B cell (primary cell): ENCODE data around the gene ZFP3. TPM values are rescaled to one million over a fixed set of nuclear protein-coding genes. Genes with fewer than 3 reads are reported as not detected.

ENCODE experiments used
- ATAC-seq: fragments of 200-7000 bp; cut with Tn5 transposase; one replicate; pipeline ENCODE4 v1.10.0; 2021; ENCODE audit warnings: low read depth, mild to moderate bottlenecking, moderate number of reproducible peaks, moderate library complexity
- CTCF ChIA-PET: fragments of 350-600 bp; sonication (Branson Sonifier 250); formaldehyde crosslinking; loops from one replicate; lab custom pipeline; 2021; ENCODE audit warnings: antibody characterized with exemption, inconsistent platforms; lab: Charles Lee
- POLR2A ChIA-PET: fragments of 350-600 bp; sonication (Branson Sonifier 250); formaldehyde crosslinking; loops from one replicate; lab custom pipeline; 2021; ENCODE audit warnings: antibody characterized with exemption; lab: Charles Lee
- DNase-seq: peaks from one replicate; pipeline ENCODE4 v3.0.0; 2013
- H2AFZ ChIP-seq: 2 replicates; pipeline ENCODE4 v1.6.1; 2012; ENCODE audit warnings: mild to moderate bottlenecking, low read depth, low read length; ENCODE audit not compliant: insufficient read depth, poor library complexity, severe bottlenecking
- H3K27ac ChIP-seq, 2 donors: 1 replicate in 1 of 2; 2 replicates in 1 of 2; pipeline ENCODE4 v1.5.1; 2012 to 2013; ENCODE audit warnings: low read length in 2 of 2, mild to moderate bottlenecking in 2 of 2, moderate library complexity in 1 of 2
- H3K27me3 ChIP-seq, 4 experiments: fragments of 200-600 bp in 1 of 4; sonication (generic) in 1 of 4; replicated peaks in 1 of 4; 1 replicate in 2 of 4; 2 replicates in 2 of 4; pipeline versions ENCODE4 v1.6.1 to v1.7.0; 2013 to 2016; ENCODE audit warnings: low read length in 3 of 4, mild to moderate bottlenecking in 2 of 4, mixed read lengths in 1 of 4, moderate library complexity in 1 of 4; ENCODE audit not compliant: insufficient read depth in 4 of 4, control insufficient read depth in 3 of 4; ENCODE audit errors: control extremely low read depth in 1 of 4
- H3K36me3 ChIP-seq, 2 experiments: replicated peaks in 1 of 2; 1 replicate in 1 of 2; 2 replicates in 1 of 2; pipeline versions ENCODE4 v1.6.1 to v1.7.1; 2013; ENCODE audit warnings: low read length in 1 of 2; ENCODE audit not compliant: insufficient read depth in 2 of 2, control insufficient read depth in 1 of 2; ENCODE audit errors: control extremely low read depth in 1 of 2, extremely low read depth in 1 of 2
- H3K4me1 ChIP-seq, 2 donors: fragments of 200-600 bp in 1 of 2; sonication (generic) in 1 of 2; 1 replicate in 1 of 2; 2 replicates in 1 of 2; pipeline versions ENCODE4 v1.5.1 to v1.6.1; 2013 to 2017; ENCODE audit warnings: low read length in 2 of 2; ENCODE audit not compliant: control insufficient read depth in 2 of 2, insufficient read depth in 2 of 2
- H3K4me2 ChIP-seq: replicated peaks from 2 replicates; pipeline ENCODE3; 2012; ENCODE audit warnings: mild to moderate bottlenecking, low read depth, low read length; ENCODE audit not compliant: poor library complexity, severe bottlenecking
- H3K4me3 ChIP-seq, 5 experiments: fragments of 200-600 bp in 1 of 5; sonication (generic) in 1 of 5; 1 replicate in 3 of 5; 2 replicates in 2 of 5; pipeline versions ENCODE4 v1.5.1 to v1.7.0; 2011 to 2016; ENCODE audit warnings: low read length in 4 of 5, mild to moderate bottlenecking in 4 of 5, low read depth in 2 of 5, control low read depth in 1 of 5, moderate library complexity in 1 of 5; ENCODE audit not compliant: insufficient read depth in 1 of 5; ENCODE audit errors: control extremely low read depth in 1 of 5, extremely low read depth in 1 of 5
- H3K79me2 ChIP-seq: fragments of 200-600 bp; sonication (generic); one replicate; pipeline ENCODE4 v1.6.0; 2016; ENCODE audit warnings: low read length; ENCODE audit not compliant: control insufficient read depth, insufficient read depth
- H3K9ac ChIP-seq: fragments of 200-600 bp; sonication (generic); 2 replicates; pipeline ENCODE4 v1.6.1; 2017; ENCODE audit warnings: mild to moderate bottlenecking, low read length, moderate library complexity
- H3K9me3 ChIP-seq, 3 donors: one replicate each; pipeline versions ENCODE4 v1.6.1 to v1.7.1; 2013; ENCODE audit warnings: low read length in 2 of 3; ENCODE audit not compliant: control insufficient read depth in 2 of 3, insufficient read depth in 1 of 3; ENCODE audit errors: control extremely low read depth in 1 of 3
- H4K20me1 ChIP-seq: 2 replicates; pipeline ENCODE4 v1.6.0; 2012; ENCODE audit warnings: mild to moderate bottlenecking, low read length; ENCODE audit not compliant: insufficient read depth, control insufficient read depth, poor library complexity, severe bottlenecking
- H3K27ac Mint-ChIP-seq: one replicate; pipeline ENCODE4 v1.8.0; 2021; ENCODE audit warnings: mixed read lengths
- H3K27me3 Mint-ChIP-seq: one replicate; pipeline ENCODE4 v1.8.0; 2021; ENCODE audit warnings: mixed read lengths
- H3K4me1 Mint-ChIP-seq: one replicate; pipeline ENCODE4 v1.8.0; 2021; ENCODE audit warnings: mixed read lengths
- H3K4me3 Mint-ChIP-seq: one replicate; pipeline ENCODE4 v1.8.0; 2021; ENCODE audit warnings: mixed read lengths
- H3K9me3 Mint-ChIP-seq: one replicate; pipeline ENCODE4 v1.8.0; 2022; ENCODE audit warnings: mixed read lengths; ENCODE audit not compliant: insufficient read depth
- EZH2 ChIP-seq: IDR thresholded peaks from 2 replicates; pipeline ENCODE4 v1.6.1; 2012; ENCODE audit warnings: borderline replicate concordance, low read depth, mild to moderate bottlenecking, moderate library complexity, low read length; ENCODE audit not compliant: insufficient read depth, poor library complexity, severe bottlenecking
- WGBS: methylation state at CpG from one replicate; pipeline ENCODE4 v1.1.5; 2013; ENCODE audit warnings: missing lambda C conversion rate; ENCODE audit not compliant: insufficient coverage; 5-methylcytosine and 5-hydroxymethylcytosine counted together
- intact Hi-C: fragments of 100-400 bp; cut with micrococcal nuclease; formaldehyde crosslinking; loops from one replicate; pipeline ENCODE4 v1.10.0; 2022
- polyA plus RNA-seq: library from polyadenylated mRNA; depleted of rRNA; stranded (reverse); fragments of >200 nt; gene quantifications from 2 replicates; pipeline ENCODE4 v1.2.3, GENCODE V29; 2012
- total RNA-seq, 2 donors: library from RNA; stranded (reverse); fragments of 120-200 nt in 1 of 2; gene quantifications; 1 replicate in 1 of 2; 2 replicates in 1 of 2; pipeline versions ENCODE4 v1.2.3 to v1.2.4, GENCODE V29; 2013 to 2022
- TF ChIP-seq, protein P1 (sequence below): fragments of 200-600 bp; IDR thresholded peaks from one replicate; pipeline ENCODE4 v1.8.0; 2022; ENCODE audit warnings: antibody characterized with exemption, mild to moderate bottlenecking

ZFP3 gene
- total and polyA plus RNA-seq, 2 donors (not counting 1 experiment from before 2014, with no cell fraction given): 5.1 to 15.8 TPM

DNA sequence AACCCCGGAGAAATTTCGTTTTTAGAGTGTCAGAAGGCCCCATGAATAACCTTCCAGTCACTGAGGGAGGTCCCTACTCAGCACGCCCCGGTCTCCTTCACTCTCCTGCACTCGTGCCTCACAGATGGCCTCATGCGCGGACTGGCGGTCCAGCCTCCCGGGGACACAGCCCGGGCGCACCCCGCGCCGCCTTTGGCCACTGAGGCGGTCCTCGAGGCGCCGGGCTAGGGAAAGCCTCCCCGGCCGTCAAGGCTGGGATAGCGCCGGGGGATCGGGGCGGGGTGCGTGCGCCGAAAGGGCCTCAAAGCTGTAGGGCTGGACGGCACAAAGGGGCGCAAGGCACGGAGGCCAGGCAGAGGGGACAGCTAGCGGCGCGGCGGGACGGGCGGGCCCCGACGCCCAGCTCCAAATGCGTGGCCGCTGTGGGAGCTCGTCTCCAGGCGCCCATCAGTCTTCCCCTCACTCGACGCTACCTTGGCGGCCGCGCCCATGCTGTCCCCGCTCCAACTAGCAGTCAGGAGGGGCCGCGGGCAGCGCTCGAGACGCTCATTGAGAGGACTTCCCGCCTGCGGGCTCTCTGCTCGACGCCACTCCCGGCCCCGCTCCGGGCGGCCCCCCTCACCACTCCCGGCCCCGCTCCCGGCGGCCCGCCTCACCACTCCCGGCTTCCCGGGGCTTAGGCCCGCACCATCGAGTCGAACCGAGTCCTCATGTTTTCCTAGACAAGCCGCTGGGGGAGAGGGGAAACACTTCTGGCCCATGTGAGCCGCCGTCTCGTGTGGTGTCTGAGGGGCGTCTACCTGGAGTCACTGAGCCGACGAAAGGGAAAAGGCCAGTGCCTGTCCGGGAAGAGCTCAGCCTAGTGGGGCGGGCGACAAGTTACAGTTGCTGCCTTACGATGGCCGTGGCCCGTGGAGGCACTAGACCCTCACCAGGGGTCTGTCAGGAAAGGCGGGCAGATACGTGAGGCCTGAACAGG lies 37.7 kb downstream of the ZFP3 start, which contains the start of gene USP6:
USP6 (plus strand) TSS at position 360 of the 979 bp plus-strand sequence. CDS start 14,336 bp downstream, outside the sequence.
- Mint-ChIP-seq H3K9me3 (no peaks in the 10 kb centered on the region), H3K4me1 (peaks cover 15% of the 10 kb centered on the region), H3K27ac (peak within 1 kb of the TSS; percentile 5), H3K27me3 (peaks cover 28% of the 10 kb centered on the region), H3K4me3 (peak within 1 kb of the TSS; percentile 67)
- Histone ChIP-seq H3K4me3 (peak within 1 kb of the TSS in 4 of 5 experiments; percentile 3 to 30 (median 26)), H3K36me3 (no peaks in the 10 kb centered on the region), H3K4me1 (peaks cover 8 to 14% of the 10 kb centered on the region in 2 donors), H3K27me3 (peaks cover 0 to 21% (median 10%) of the 10 kb centered on the region in 4 experiments), H3K79me2 (peaks cover 11% of the 10 kb centered on the region), H3K27ac (no peak within 1 kb of the TSS), H3K9me3 (peaks cover 0 to 19% (median 0%) of the 10 kb centered on the region in 3 donors), H4K20me1 (no peaks in the 10 kb centered on the region), H3K4me2 (peak within 1 kb of the TSS; percentile 48), H3K9ac (peak within 1 kb of the TSS; percentile 26), H2AFZ (peak within 1 kb of the TSS; percentile 46)
- TF ChIP-seq EZH2: peak; percentile 80
- TF ChIP-seq, protein P1, sequence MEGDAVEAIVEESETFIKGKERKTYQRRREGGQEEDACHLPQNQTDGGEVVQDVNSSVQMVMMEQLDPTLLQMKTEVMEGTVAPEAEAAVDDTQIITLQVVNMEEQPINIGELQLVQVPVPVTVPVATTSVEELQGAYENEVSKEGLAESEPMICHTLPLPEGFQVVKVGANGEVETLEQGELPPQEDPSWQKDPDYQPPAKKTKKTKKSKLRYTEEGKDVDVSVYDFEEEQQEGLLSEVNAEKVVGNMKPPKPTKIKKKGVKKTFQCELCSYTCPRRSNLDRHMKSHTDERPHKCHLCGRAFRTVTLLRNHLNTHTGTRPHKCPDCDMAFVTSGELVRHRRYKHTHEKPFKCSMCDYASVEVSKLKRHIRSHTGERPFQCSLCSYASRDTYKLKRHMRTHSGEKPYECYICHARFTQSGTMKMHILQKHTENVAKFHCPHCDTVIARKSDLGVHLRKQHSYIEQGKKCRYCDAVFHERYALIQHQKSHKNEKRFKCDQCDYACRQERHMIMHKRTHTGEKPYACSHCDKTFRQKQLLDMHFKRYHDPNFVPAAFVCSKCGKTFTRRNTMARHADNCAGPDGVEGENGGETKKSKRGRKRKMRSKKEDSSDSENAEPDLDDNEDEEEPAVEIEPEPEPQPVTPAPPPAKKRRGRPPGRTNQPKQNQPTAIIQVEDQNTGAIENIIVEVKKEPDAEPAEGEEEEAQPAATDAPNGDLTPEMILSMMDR: no peak
- ATAC-seq (no peak), DNase-seq (peak; percentile 33)
- POLR2A ChIA-PET: no interaction called here
- CTCF ChIA-PET: no interaction called here
- 42% methylated on average over 87 of the region's 87 CpGs for WGBS
- intact Hi-C loops: loop anchor here (10.0 kb wide), 1 partner anchor 299 kb away; the partner anchor contains the start of gene NUP88
